Prostate gland (tissue), 2 donors: ENCODE measurements around the gene ZFAND3. TPM values are rescaled to one million over a fixed set of nuclear protein-coding genes. Genes with fewer than 3 reads are reported as not detected.

ENCODE experiments used
- DNase-seq: peaks from one replicate; pipeline ENCODE4 v3.0.0-alpha.2; 2019; ENCODE audit warnings: low spot score
- H3K27ac ChIP-seq, 2 donors: fragments of 200-600 bp; sonication (generic); 2 replicates each; pipeline ENCODE4 v1.5.1; 2017 to 2019
- H3K27me3 ChIP-seq: fragments of 200-600 bp; sonication (generic); replicated peaks from 2 replicates; pipeline ENCODE4 v1.5.1; 2019; ENCODE audit not compliant: insufficient read depth
- H3K36me3 ChIP-seq, 2 donors: fragments of 200-600 bp; sonication (generic); 1 replicate in 1 of 2; 2 replicates in 1 of 2; pipeline versions ENCODE4 v1.5.1 to v1.8.1; 2017 to 2019
- H3K4me1 ChIP-seq: fragments of 200-600 bp; sonication (generic); replicated peaks from 2 replicates; pipeline ENCODE4 v1.5.1; 2019
- H3K4me3 ChIP-seq, 2 donors: fragments of 200-600 bp; sonication (generic); 2 replicates each; pipeline ENCODE4 v1.5.1; 2017 to 2019
- H3K9me3 ChIP-seq: fragments of 200-600 bp; sonication (generic); 2 replicates; pipeline ENCODE4 v1.5.1; 2017
- CTCF ChIP-seq, 4 experiments: fragments of 200-600 bp in 2 of 4; fragments of 450-650 bp in 2 of 4; sonication (generic) in 2 of 4; IDR thresholded peaks; 1 replicate in 3 of 4; 2 replicates in 1 of 4; pipeline ENCODE4 v1.5.1; 2016 to 2019; ENCODE audit warnings: antibody characterized with exemption in 4 of 4, mild to moderate bottlenecking in 2 of 4, moderate library complexity in 2 of 4
- POLR2A ChIP-seq: fragments of 450-650 bp; IDR thresholded peaks from one replicate; pipeline ENCODE4 v1.6.1; 2016; ENCODE audit warnings: antibody characterized with exemption, mild to moderate bottlenecking
- POLR2AphosphoS5 ChIP-seq: sonication (generic); formaldehyde crosslinking; IDR thresholded peaks from one replicate; pipeline ENCODE4 v1.6.1; 2017; ENCODE audit warnings: antibody characterized with exemption
- WGBS: methylation state at CpG from one replicate; pipeline ENCODE4 v1.1.5; 2018; 5-methylcytosine and 5-hydroxymethylcytosine counted together
- intact Hi-C: fragments of 100-400 bp; cut with DNase I; formaldehyde crosslinking; loops from one replicate; pipeline ENCODE4 v1.14.2; 2022
- total RNA-seq, 2 donors: library from RNA; depleted of rRNA; stranded (reverse); fragments of >200 nt; gene quantifications; one replicate each; pipeline ENCODE4 v1.1.0, GENCODE V29; 2016

The ZFAND3 gene
- total RNA-seq, 2 donors from 2014 or later: 43.5 to 89.1 TPM

- WGBS: 70% methylated on average over 8 of the region's 8 CpGs
- Histone ChIP-seq H3K9me3 (no peaks in the 10 kb centered on the region), H3K36me3 (no peaks in the 10 kb centered on the region), H3K27ac (no peak overlapping the region), H3K4me3 (no peak overlapping the region), H3K4me1 (no peaks in the 10 kb centered on the region), H3K27me3 (no peaks in the 10 kb centered on the region)
- DNase-seq: no peak
- intact Hi-C loops: no loop called here
- no peak for TF ChIP-seq CTCF (IDR thresholded peaks at IDR 0.05)
- no peak for TF ChIP-seq POLR2AphosphoS5
- no peak for TF ChIP-seq POLR2A
Measured at GRCh38 chr6:38143191-38144150, 323.9 kb downstream of the ZFAND3 start.

- H3K36me3 ChIP-seq: no peaks in the 10 kb centered on the region
- H3K4me3 ChIP-seq: no peak overlapping the region
- 89% methylated on average over 5 of the region's 5 CpGs for WGBS
- H3K4me1 ChIP-seq: no peaks in the 10 kb centered on the region
- no peaks in the 10 kb centered on the region for H3K9me3 ChIP-seq
- no peak for DNase-seq
- H3K27me3 ChIP-seq: no peaks in the 10 kb centered on the region
- TF ChIP-seq POLR2A: no peak
- TF ChIP-seq POLR2AphosphoS5: no peak
- no peak for TF ChIP-seq CTCF (IDR thresholded peaks at IDR 0.05)
- intact Hi-C loops: no loop called here
- no peak overlapping the region for H3K27ac ChIP-seq
Measured at GRCh38 chr6:38144365-38144945, 324.9 kb downstream of the ZFAND3 start.

DNA sequence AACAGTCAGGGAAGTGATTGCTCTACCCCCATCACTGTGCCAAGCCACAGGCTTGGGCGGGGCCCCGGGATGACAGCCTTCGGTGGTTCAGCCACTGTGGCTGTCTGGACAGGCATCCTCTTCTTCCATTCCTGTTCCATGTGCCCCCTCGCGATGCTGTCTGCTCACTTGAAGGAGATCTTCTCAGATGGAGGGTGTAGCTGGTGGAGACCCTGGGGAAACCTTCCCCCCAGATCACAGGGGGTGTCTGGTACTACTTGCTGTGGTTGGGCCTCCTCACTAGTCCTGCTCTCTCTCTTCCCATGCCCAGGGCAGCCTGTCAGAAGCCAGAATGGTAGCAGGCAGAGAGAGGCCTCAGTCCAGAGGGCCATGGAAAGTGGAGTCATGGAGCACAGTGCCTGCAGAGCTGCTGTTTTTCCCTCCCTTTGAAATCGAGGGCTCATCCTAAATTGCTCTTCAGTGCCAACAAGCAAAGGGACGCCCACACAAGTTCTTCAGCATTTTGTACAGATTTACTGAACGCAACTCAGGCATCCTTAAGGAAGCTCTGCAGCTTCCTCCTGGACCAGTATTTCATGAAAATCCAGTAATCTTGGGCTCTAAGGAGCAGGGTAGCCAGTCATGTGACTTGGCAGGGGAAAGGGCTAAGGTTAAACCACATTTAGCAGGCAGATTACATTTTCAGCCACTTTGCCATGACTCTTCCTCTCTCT is 326.6 kb downstream of the ZFAND3 start:
- Histone ChIP-seq H3K4me1 (no peaks in the 10 kb centered on the region), H3K4me3 (no peak overlapping the region), H3K27ac (no peak overlapping the region), H3K27me3 (no peaks in the 10 kb centered on the region), H3K36me3 (no peaks in the 10 kb centered on the region), H3K9me3 (no peaks in the 10 kb centered on the region)
- 83% methylated on average over 8 of the region's 8 CpGs for WGBS
- no peak for DNase-seq
- TF ChIP-seq POLR2AphosphoS5 (no peak), POLR2A (no peak), CTCF (IDR thresholded peaks at IDR 0.05) (no peak)
- intact Hi-C loops: no loop called here

- intact Hi-C loops: no loop called here
- Histone ChIP-seq H3K9me3 (no peaks in the 10 kb centered on the region), H3K27me3 (no peaks in the 10 kb centered on the region), H3K36me3 (no peaks in the 10 kb centered on the region), H3K4me1 (no peaks in the 10 kb centered on the region), H3K27ac (no peak overlapping the region), H3K4me3 (no peak overlapping the region)
- no peak for DNase-seq
- WGBS: 100% methylated on average over 1 of the region's 1 CpG
- TF ChIP-seq POLR2AphosphoS5 (no peak), POLR2A (no peak), CTCF (IDR thresholded peaks at IDR 0.05) (no peak)
Measured at GRCh38 chr6:38146734-38147027, 327.2 kb downstream of the ZFAND3 start.
